Kidney glomerular epithelial cell (primary cell): ENCODE data around the gene ZDHHC20.
A peak's percentile ranks its signal among the peaks of the same experiment; 100 is the strongest.
"Not testable (repeated sequence)": the region's sequence is repeated elsewhere in the genome, so short reads cannot be mapped to it uniquely, and the experiment has no call there.

ENCODE experiments used
- DNase-seq: peaks from one replicate; lab custom pipeline; 2025; lab: John Stamatoyannopoulos, UW

Gene ZDHHC20

GRCh38 chr13:21435687-21436151 is 23.4 kb downstream of the ZDHHC20 start:
- peak; percentile 64 for DNase-seq

DNA sequence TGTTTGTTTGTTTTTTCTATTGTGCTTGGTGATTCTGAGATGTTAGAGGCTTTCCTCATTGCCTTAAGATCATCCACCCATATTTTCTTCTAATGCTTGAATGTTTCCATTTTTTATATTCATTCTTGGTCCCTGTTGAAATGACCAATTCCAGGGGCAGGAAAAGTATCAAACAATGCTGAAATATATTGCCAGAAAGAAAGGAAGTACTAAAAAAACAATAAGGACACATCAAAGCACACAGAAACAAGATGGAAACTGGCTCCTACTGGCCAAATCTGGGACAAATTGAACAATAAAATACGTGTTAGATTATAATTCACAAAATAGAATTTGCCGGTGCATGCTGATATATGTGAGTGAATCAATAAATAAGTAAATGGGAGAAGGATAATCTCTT is 23.9 kb downstream of the ZDHHC20 start:
- DNase-seq = no peak

GRCh38 chr13:21434588-21434987 is 24.5 kb downstream of the ZDHHC20 start:
- DNase-seq = no peak

GRCh38 chr13:21429211-21429610 is 29.9 kb downstream of the ZDHHC20 start:
- no peak for DNase-seq

- DNase-seq = no peak
These were observed 31.4 kb downstream of the ZDHHC20 start for GRCh38 chr13:21427741-21428140.

GRCh38 chr13:21426238-21426637 is 32.9 kb downstream of the ZDHHC20 start:
- no peak for DNase-seq

- no peak for DNase-seq
These were observed 38.4 kb downstream of the ZDHHC20 start for GRCh38 chr13:21420706-21421105.

DNA sequence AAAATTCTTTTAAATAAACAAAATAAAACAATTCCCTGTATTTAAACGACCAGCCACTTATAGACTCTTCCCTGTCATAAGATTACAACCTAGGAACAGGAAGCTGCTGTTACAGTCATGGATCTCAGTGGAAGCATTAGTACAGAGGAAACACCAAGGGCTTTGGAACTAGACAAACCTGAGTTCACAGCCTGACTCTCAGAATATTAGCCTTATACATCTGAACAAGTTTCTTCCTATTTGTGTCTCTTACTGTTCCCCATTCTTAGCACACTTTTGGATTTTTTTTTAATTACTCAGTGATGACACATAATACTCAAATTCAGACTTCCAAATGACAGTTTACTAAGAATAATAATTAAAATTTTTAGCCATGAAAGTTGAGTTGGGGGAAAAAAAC is 46.1 kb downstream of the ZDHHC20 start:
- no peak for DNase-seq

DNA sequence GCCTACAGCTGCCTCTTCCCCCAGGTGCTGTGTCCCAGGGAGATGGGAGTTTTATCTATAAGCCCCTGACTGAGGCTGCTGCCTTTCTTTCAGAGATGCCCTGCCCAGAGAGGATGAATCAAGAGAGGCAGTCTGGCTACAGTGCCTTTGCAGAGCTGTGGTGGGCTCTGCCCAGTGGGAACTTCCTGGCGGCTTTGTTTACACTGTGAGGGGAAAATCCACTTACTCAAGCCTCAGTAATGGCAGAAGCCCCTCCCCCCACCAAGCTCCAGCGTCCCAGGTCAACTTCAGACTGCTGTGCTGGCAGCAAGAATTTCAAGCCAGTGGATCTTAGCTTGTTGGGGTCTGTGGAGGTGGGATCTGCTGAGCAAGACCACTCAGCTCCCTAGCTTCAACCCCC is 48.6 kb downstream of the ZDHHC20 start:
- DNase-seq = not testable (repeated sequence)

DNA sequence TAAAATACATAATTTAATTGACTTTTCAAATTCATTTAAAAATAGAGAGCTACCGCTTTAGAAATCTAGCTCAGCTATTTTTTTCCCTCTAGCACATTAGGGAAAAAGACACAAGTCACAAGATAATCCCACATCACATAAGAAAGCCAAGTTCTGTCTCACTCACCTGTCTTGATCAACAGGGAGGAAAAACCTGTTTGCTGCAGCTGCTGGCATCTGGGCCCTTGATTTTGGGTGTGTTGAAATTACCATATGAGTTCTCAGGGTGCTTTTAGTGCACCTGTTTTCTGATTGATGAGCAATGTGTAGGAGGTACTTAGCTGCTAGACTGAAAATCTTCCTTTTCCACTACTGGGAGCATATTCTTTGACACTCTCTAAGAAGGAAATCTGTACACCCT is 53.8 kb downstream of the ZDHHC20 start:
- no peak for DNase-seq

DNA sequence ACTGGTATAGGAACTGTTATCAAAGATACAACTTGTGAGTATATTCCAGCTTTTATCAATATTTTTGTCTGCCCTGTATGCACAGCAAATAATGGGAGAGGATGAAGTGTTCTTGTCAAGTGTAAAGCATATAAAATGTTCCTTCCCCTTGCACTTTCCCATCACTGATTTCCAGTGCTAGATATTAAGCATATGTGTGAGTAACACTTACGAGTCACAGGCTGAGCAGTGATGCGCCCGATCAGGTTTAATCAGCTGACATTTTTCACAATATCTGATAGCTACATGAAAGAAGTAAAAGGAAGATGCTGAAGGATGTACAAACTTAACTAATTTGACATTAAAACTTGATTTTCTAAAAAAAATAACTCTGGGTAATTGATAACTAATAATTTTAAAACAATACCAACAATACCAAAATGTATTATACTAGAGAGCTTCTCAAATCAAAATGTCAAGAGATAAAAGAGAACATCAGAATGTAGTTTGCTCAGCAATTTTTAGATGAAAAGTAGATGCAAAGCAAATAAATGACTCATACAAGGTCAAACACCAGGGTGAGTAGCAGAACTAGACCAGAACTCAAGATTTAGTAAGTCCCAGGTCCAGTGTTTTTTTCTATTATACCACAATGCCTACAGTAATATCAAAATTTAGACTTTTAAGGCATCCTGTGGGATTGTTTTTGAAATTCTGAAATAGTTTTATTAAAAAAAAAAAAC is 56.4 kb downstream of the ZDHHC20 start:
- DNase-seq = peak; percentile 13

DNA sequence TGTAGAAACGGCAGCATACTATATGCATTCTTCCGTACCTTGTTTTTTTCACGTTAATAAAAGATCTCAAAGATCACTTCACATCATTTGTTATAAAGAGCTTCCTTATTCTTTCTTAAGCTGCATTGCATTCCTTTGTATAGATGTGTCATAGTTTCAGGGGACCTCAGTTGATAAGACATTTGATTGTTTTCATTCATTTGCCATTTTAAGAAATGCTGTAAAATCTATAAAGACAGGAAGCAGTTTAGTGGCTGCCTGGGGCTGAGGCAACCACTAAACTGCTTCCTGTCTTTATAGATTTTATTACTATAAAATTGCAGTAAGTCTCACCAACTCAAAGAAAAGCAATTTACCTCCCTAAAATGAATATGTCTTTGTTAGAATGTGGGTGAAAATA is 59.4 kb downstream of the ZDHHC20 start:
- no peak for DNase-seq

- no peak for DNase-seq
These were observed 63.1 kb downstream of the ZDHHC20 start for GRCh38 chr13:21395953-21396352.

DNA sequence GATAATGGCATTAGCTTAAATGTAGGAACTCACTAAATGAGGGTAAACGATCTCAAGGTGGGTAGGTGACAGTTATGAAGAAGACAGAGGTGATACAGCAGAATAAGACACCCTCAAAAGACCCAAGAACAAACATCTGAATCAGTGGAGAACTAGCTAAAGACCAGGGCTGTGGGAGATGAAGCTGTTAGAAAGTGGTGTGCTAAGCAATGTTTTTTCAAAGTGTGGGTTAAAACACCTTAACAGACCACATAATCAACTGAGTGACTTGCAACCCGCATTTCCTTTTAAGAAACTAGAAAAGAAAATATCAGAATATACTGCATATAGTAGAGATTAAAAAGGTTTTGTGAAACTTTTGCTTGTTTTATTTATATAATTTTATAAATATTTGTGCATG is 70.0 kb downstream of the ZDHHC20 start:
- DNase-seq = no peak

GRCh38 chr13:21385710-21386109 is 73.4 kb downstream of the ZDHHC20 start:
- DNase-seq = no peak

- DNase-seq = no peak
These were observed 76.0 kb downstream of the ZDHHC20 start for GRCh38 chr13:21383090-21383489.

DNA sequence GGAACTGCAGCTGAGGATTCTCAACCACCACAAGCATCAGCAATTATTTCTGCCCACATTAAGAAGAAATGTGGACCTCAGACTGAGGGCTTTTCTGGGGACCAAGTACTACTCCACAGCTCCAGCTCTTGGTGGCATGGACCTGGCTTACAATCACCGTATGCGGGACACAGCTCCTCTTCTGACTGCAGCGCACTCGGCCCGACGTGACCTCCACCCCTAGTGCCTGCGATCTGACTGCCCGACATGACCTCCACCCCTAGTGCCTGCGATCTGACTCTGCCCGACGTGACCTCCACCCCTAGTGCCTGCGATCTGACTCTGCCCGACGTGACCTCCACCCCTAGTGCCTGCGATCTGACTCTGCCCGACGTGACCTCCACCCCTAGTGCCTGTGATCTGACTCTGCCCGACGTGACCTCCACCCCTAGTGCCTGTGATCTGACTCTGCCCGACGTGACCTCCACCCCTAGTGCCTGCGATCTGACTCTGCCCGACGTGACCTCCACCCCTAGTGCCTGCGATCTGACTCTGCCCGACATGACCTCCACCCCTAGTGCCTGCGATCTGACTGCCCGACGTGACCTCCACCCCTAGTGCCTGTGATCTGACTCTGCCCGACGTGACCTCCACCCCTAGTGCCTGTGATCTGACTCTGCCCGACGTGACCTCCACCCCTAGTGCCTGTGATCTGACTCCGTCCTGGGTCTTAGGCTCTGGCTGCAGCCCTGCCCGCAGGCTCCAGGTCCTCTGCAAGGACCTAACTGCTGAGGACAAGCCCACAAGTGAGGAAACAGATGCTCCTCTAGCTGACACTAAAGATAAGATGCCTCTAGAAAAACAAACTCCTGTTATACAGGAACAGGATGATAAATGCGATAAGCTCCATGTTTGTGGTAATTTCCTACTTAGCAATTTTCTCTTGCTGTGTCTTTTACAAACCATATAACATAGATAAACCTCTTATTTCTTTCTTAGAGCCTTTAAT is 81.8 kb downstream of the ZDHHC20 start:
- DNase-seq = not testable (repeated sequence)

- DNase-seq = no peak
These were observed 86.6 kb downstream of the ZDHHC20 start for GRCh38 chr13:21372530-21372929.

GRCh38 chr13:21371011-21371410 is 88.1 kb downstream of the ZDHHC20 start:
- no peak for DNase-seq

GRCh38 chr13:21365574-21365973 is 93.5 kb downstream of the ZDHHC20 start:
- no peak for DNase-seq

DNA sequence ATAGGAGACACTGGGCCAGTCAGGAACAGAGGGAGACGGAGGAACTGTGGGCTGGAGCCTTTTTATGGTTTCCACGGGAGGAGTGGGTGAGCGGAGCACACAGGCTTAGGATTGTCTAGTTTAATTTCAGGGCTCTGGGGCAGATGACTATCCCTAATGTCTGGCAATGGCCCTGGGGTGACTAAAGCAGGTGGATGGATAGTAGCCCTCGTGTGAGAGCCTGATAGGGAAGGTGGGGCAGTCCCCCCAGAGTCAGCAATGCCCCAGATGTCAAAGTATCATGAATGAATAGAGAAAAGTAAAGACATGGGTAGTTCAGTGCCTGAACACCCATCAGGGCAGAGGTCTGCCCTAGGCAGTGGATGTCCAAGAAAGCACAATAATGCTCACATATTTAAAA is 94.2 kb downstream of the ZDHHC20 start:
- no peak for DNase-seq

- DNase-seq = no peak
These were observed 94.7 kb downstream of the ZDHHC20 start for GRCh38 chr13:21364357-21364756.

DNA sequence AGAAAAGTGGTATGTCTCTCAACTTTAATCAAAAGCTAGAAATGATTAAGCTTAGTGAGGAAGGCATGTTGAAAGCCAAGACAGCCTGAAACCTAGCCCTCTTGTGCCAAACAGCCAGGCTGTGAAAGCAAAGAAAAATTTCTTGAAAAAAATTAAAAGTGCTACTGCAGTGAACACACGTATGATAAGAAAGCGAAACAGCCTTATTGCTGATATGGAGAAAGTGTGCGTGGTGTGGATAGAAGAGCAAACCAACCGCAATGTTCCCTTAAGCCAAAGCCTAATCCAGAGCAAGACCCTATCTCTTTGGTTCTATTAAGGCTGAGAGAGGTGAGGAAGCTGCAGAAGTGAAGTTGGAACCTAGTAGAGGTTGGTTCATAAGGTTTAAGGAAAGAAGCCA is 96.4 kb downstream of the ZDHHC20 start:
- no peak for DNase-seq
